CD4-positive, alpha-beta memory T cell (primary cell): Measurements from ENCODE around the gene SLC20A1. TPM values are rescaled to one million over a fixed set of nuclear protein-coding genes. Genes with fewer than 3 reads are reported as not detected.

ENCODE experiments used
- CTCF ChIA-PET: fragments of 350-600 bp; sonication (Branson Sonifier 250); formaldehyde crosslinking; loops from one replicate; lab custom pipeline; 2021; ENCODE audit warnings: inconsistent platforms; ENCODE audit not compliant: partially characterized antibody; lab: Charles Lee
- POLR2A ChIA-PET: fragments of 350-600 bp; sonication (Branson Sonifier 250); formaldehyde crosslinking; loops from one replicate; lab custom pipeline; 2021; ENCODE audit not compliant: partially characterized antibody; lab: Charles Lee
- DNase-seq, 5 donors: peaks; one replicate each; pipeline versions ENCODE4 v3.0.0 to v3.0.0-alpha.2; 2020 to 2022; ENCODE audit warnings: mixed read lengths in 1 of 5
- H3K27ac ChIP-seq: one replicate; pipeline ENCODE4 v1.7.0; 2013; ENCODE audit warnings: low read depth, low read length
- H3K27me3 ChIP-seq: 2 replicates; pipeline ENCODE4 v1.7.0; 2013; ENCODE audit warnings: mild to moderate bottlenecking, low read length, moderate library complexity; ENCODE audit not compliant: insufficient read depth
- H3K36me3 ChIP-seq: 2 replicates; pipeline ENCODE4 v1.7.0; 2013; ENCODE audit warnings: mild to moderate bottlenecking, low read length, moderate library complexity; ENCODE audit not compliant: insufficient read depth
- H3K4me1 ChIP-seq: 2 replicates; pipeline ENCODE4 v1.7.0; 2013; ENCODE audit warnings: mild to moderate bottlenecking, low read length, moderate library complexity; ENCODE audit not compliant: insufficient read depth
- H3K4me3 ChIP-seq, 2 donors: one replicate each; pipeline ENCODE4 v1.7.0; 2013; ENCODE audit warnings: low read length in 2 of 2, mild to moderate bottlenecking in 1 of 2
- H3K9me3 ChIP-seq, 2 donors: one replicate each; pipeline ENCODE4 v1.7.0; 2013; ENCODE audit warnings: low read length in 2 of 2, control low read depth in 1 of 2; ENCODE audit not compliant: control insufficient read depth in 1 of 2
- H3K27ac Mint-ChIP-seq, 7 donors: one replicate each; pipeline ENCODE4 v1.8.0; 2020 to 2021; ENCODE audit warnings: mixed read lengths in 7 of 7, mild to moderate bottlenecking in 6 of 7, inconsistent platforms in 3 of 7, moderate library complexity in 3 of 7
- H3K27me3 Mint-ChIP-seq, 2 donors: one replicate each; pipeline ENCODE4 v1.8.0; 2020 to 2021; ENCODE audit warnings: mixed read lengths in 2 of 2
- H3K36me3 Mint-ChIP-seq, 2 donors: one replicate each; pipeline ENCODE4 v1.8.0; 2020 to 2021; ENCODE audit warnings: mixed read lengths in 2 of 2, inconsistent platforms in 1 of 2, mild to moderate bottlenecking in 1 of 2
- H3K4me1 Mint-ChIP-seq, 4 donors: one replicate each; pipeline ENCODE4 v1.8.0; 2020 to 2021; ENCODE audit warnings: mixed read lengths in 4 of 4, mild to moderate bottlenecking in 1 of 4
- H3K4me3 Mint-ChIP-seq, 8 donors: one replicate each; pipeline ENCODE4 v1.8.0; 2020 to 2021; ENCODE audit warnings: mixed read lengths in 8 of 8, mild to moderate bottlenecking in 7 of 8, moderate library complexity in 6 of 8, inconsistent platforms in 3 of 8
- H3K9me3 Mint-ChIP-seq, 8 donors: one replicate each; pipeline ENCODE4 v1.8.0; 2020 to 2021; ENCODE audit warnings: mixed read lengths in 8 of 8, mild to moderate bottlenecking in 5 of 8, inconsistent platforms in 3 of 8, moderate library complexity in 1 of 8
- intact Hi-C: fragments of 100-400 bp; cut with micrococcal nuclease; formaldehyde crosslinking; loops from one replicate; pipeline ENCODE4 v1.15.1; 2023
- polyA plus RNA-seq, 2 donors: library from polyadenylated mRNA; unstranded; fragments of 300-500 nt; fragmentation: Illumina TruSeq; gene quantifications; one replicate each; pipeline ENCODE4 v1.2.3, GENCODE V29; 2021
- total RNA-seq, 2 experiments: library from RNA; stranded (reverse); gene quantifications; one replicate each; pipeline ENCODE4 v1.2.3, GENCODE V29; 2021

Gene SLC20A1
- total and polyA plus RNA-seq, 4 experiments from 2014 or later, result 25.5 to 94.0 (median 65.1) TPM

GRCh38 chr2:112637289-112637660, 8.5 kb upstream of the SLC20A1 start:
- intact Hi-C loops, result no loop called here
- Histone ChIP-seq H3K9me3 (no peaks in the 10 kb centered on the region), H3K27ac (no peak overlapping the region), H3K36me3 (no peaks in the 10 kb centered on the region), H3K4me3 (no peak overlapping the region), H3K27me3 (no peaks in the 10 kb centered on the region), H3K4me1 (peaks cover 45% of the 10 kb centered on the region)
- POLR2A ChIA-PET, result interaction anchor here (0.7 to 15.6 kb wide), 3 partner anchors 7 to 446 kb away, joined by 5 to 521 read pairs (median 41); partner anchors contain the start of gene SLC20A1
- Mint-ChIP-seq H3K27me3 (no peaks in the 10 kb centered on the region), H3K9me3 (no peaks in the 10 kb centered on the region), H3K4me1 (peaks cover 30 to 48% (median 40%) of the 10 kb centered on the region in 4 donors), H3K27ac (peak overlapping the region in 1 of 7 donors; percentile 60), H3K4me3 (no peak overlapping the region), H3K36me3 (no peaks in the 10 kb centered on the region)
- DNase-seq, result no peak
- CTCF ChIA-PET, result interaction anchor here (1.4 to 6.3 kb wide), 4 partner anchors 12 to 90 kb away, joined by 4 to 36 read pairs (median 10); no protein-coding TSS in a partner anchor

GRCh38 chr2:112639936-112640335, 5.8 kb upstream of the SLC20A1 start:
- Mint-ChIP-seq H3K4me1 (peaks cover 25 to 46% (median 33%) of the 10 kb centered on the region in 4 donors), H3K4me3 (no peak overlapping the region), H3K27ac (peak overlapping the region in 1 of 7 donors; percentile 12), H3K9me3 (no peaks in the 10 kb centered on the region), H3K36me3 (peaks cover 0 to under 1% of the 10 kb centered on the region in 2 donors), H3K27me3 (no peaks in the 10 kb centered on the region)
- peaks cover 33% of the 10 kb centered on the region for H3K4me1 ChIP-seq
- ChIA-PET POLR2A (interaction anchor here (9.5 kb wide), 1 partner anchor 10 kb away, joined by 521 read pairs; no protein-coding TSS in a partner anchor), CTCF (interaction anchor here (10.7 kb wide), 1 partner anchor 10 kb away, joined by 243 read pairs; no protein-coding TSS in a partner anchor)
- intact Hi-C loops, result no loop called here
- DNase-seq, result no peak
- H3K36me3 ChIP-seq, result no peaks in the 10 kb centered on the region
- H3K4me3 ChIP-seq, result no peak overlapping the region
- H3K9me3 ChIP-seq, result no peaks in the 10 kb centered on the region
- no peak overlapping the region for H3K27ac ChIP-seq
- no peaks in the 10 kb centered on the region for H3K27me3 ChIP-seq

- no peak overlapping the region for H3K27ac Mint-ChIP-seq
- H3K9me3 Mint-ChIP-seq, result no peaks in the 10 kb centered on the region
- H3K4me3 Mint-ChIP-seq, result no peak overlapping the region
- H3K36me3 Mint-ChIP-seq, result peaks cover 0 to 1% of the 10 kb centered on the region in 2 donors
- no peaks in the 10 kb centered on the region for H3K27me3 Mint-ChIP-seq
- intact Hi-C loops, result no loop called here
- no peak overlapping the region for H3K4me3 ChIP-seq
- ChIA-PET POLR2A (interaction anchor here (9.5 kb wide), 1 partner anchor 10 kb away, joined by 521 read pairs; no protein-coding TSS in a partner anchor), CTCF (interaction anchor here (10.7 kb wide), 1 partner anchor 11 kb away, joined by 243 read pairs; no protein-coding TSS in a partner anchor)
- peaks cover 21 to 46% (median 29%) of the 10 kb centered on the region in 4 donors for H3K4me1 Mint-ChIP-seq
- no peaks in the 10 kb centered on the region for H3K36me3 ChIP-seq
- H3K27ac ChIP-seq, result no peak overlapping the region
- DNase-seq, result no peak
- H3K4me1 ChIP-seq, result peaks cover 29% of the 10 kb centered on the region
- no peaks in the 10 kb centered on the region for H3K9me3 ChIP-seq
- no peaks in the 10 kb centered on the region for H3K27me3 ChIP-seq
Observed at GRCh38 chr2:112640467-112640799, 5.3 kb upstream of the SLC20A1 start.

- Histone ChIP-seq H3K4me1 (peaks cover 23% of the 10 kb centered on the region), H3K27ac (no peak overlapping the region), H3K36me3 (no peaks in the 10 kb centered on the region), H3K4me3 (no peak overlapping the region), H3K9me3 (no peaks in the 10 kb centered on the region), H3K27me3 (no peaks in the 10 kb centered on the region)
- ChIA-PET CTCF (interaction anchor here (10.7 kb wide), 1 partner anchor 11 kb away, joined by 243 read pairs; no protein-coding TSS in a partner anchor), POLR2A (interaction anchor here (9.5 kb wide), 1 partner anchor 11 kb away, joined by 521 read pairs; no protein-coding TSS in a partner anchor)
- intact Hi-C loops, result no loop called here
- Mint-ChIP-seq H3K4me3 (no peak overlapping the region), H3K4me1 (peaks cover 15 to 40% (median 23%) of the 10 kb centered on the region in 4 donors), H3K27ac (peak overlapping the region in 2 of 7 donors; percentile 17 to 36), H3K27me3 (no peaks in the 10 kb centered on the region), H3K9me3 (no peaks in the 10 kb centered on the region), H3K36me3 (peaks cover 0 to 1% of the 10 kb centered on the region in 2 donors)
- DNase-seq, result no peak
Observed at GRCh38 chr2:112640800-112641675, 4.7 kb upstream of the SLC20A1 start.

- CTCF ChIA-PET, result interaction anchor here (10.7 kb wide), 1 partner anchor 12 kb away, joined by 243 read pairs; no protein-coding TSS in a partner anchor
- Histone ChIP-seq H3K27me3 (no peaks in the 10 kb centered on the region), H3K4me1 (peaks cover 17% of the 10 kb centered on the region), H3K27ac (no peak overlapping the region), H3K4me3 (no peak overlapping the region), H3K9me3 (no peaks in the 10 kb centered on the region), H3K36me3 (no peaks in the 10 kb centered on the region)
- POLR2A ChIA-PET, result interaction anchor here (9.5 kb wide), 1 partner anchor 11 kb away, joined by 521 read pairs; no protein-coding TSS in a partner anchor
- intact Hi-C loops, result no loop called here
- no peak for DNase-seq
- no peaks in the 10 kb centered on the region for H3K9me3 Mint-ChIP-seq
- H3K27me3 Mint-ChIP-seq, result no peaks in the 10 kb centered on the region
- peak overlapping the region in 2 of 7 donors; percentile 23 to 37 for H3K27ac Mint-ChIP-seq
- H3K36me3 Mint-ChIP-seq, result peaks cover 0 to 2% of the 10 kb centered on the region in 2 donors
- no peak overlapping the region for H3K4me3 Mint-ChIP-seq
- peaks cover 10 to 35% (median 19%) of the 10 kb centered on the region in 4 donors for H3K4me1 Mint-ChIP-seq
Observed at GRCh38 chr2:112641701-112642100, 4.0 kb upstream of the SLC20A1 start.

GRCh38 chr2:112642561-112642960, 3.2 kb upstream of the SLC20A1 start:
- Mint-ChIP-seq H3K9me3 (no peaks in the 10 kb centered on the region), H3K4me1 (peaks cover 16 to 36% (median 23%) of the 10 kb centered on the region in 4 donors), H3K4me3 (no peak overlapping the region), H3K27me3 (no peaks in the 10 kb centered on the region), H3K27ac (peak overlapping the region in 2 of 7 donors; percentile 2 to 22), H3K36me3 (peaks cover 2 to 10% of the 10 kb centered on the region in 2 donors)
- CTCF ChIA-PET, result interaction anchor here (10.7 kb wide), 1 partner anchor 13 kb away, joined by 243 read pairs; no protein-coding TSS in a partner anchor
- no peaks in the 10 kb centered on the region for H3K9me3 ChIP-seq
- H3K36me3 ChIP-seq, result peaks cover 2% of the 10 kb centered on the region
- no peaks in the 10 kb centered on the region for H3K27me3 ChIP-seq
- POLR2A ChIA-PET, result interaction anchor here (9.5 kb wide), 1 partner anchor 12 kb away, joined by 521 read pairs; no protein-coding TSS in a partner anchor
- intact Hi-C loops, result no loop called here
- no peak for DNase-seq
- no peak overlapping the region for H3K27ac ChIP-seq
- H3K4me1 ChIP-seq, result peaks cover 23% of the 10 kb centered on the region
- no peak overlapping the region for H3K4me3 ChIP-seq
